COR-L47 (cell line): ENCODE data around the gene HAPLN3.
A peak's percentile ranks its signal among the peaks of the same experiment; 100 is the strongest.

ENCODE experiments used
- DNase-seq: peaks from one replicate; lab custom pipeline; 2025; lab: John Stamatoyannopoulos, UW

HAPLN3 gene

GRCh38 chr15:88894348-88894818 lies 961 bp downstream of the HAPLN3 start:
- peak; percentile 13 for DNase-seq

GRCh38 chr15:88891540-88892254 lies 3.6 kb downstream of the HAPLN3 start:
- DNase-seq: no peak

GRCh38 chr15:88890495-88890894 lies 4.8 kb downstream of the HAPLN3 start:
- no peak for DNase-seq

- no peak for DNase-seq
Observed at GRCh38 chr15:88888719-88889118, 6.6 kb downstream of the HAPLN3 start.

GRCh38 chr15:88887068-88887580 lies 8.2 kb downstream of the HAPLN3 start:
- DNase-seq: no peak

- DNase-seq: no peak
Observed at GRCh38 chr15:88882785-88883184, 12.6 kb downstream of the HAPLN3 start.

GRCh38 chr15:88881775-88882174 lies 13.6 kb downstream of the HAPLN3 start:
- no peak for DNase-seq

- DNase-seq: no peak
Observed at GRCh38 chr15:88880944-88881740, 14.2 kb downstream of the HAPLN3 start.

GRCh38 chr15:88878720-88879184 lies 16.6 kb downstream of the HAPLN3 start:
- peak; percentile 46 for DNase-seq

GRCh38 chr15:88877906-88878305 lies 17.4 kb downstream of the HAPLN3 start:
- no peak for DNase-seq

GRCh38 chr15:88877415-88877814 lies 17.9 kb downstream of the HAPLN3 start:
- no peak for DNase-seq

- DNase-seq: no peak
Observed at GRCh38 chr15:88876573-88876972, 18.8 kb downstream of the HAPLN3 start.

- no peak for DNase-seq
Observed at GRCh38 chr15:88874684-88875083, 20.7 kb downstream of the HAPLN3 start.

- DNase-seq: no peak
Observed at GRCh38 chr15:88874275-88874674, 21.1 kb downstream of the HAPLN3 start.

GRCh38 chr15:88873786-88874185 lies 21.6 kb downstream of the HAPLN3 start:
- DNase-seq: no peak

GRCh38 chr15:88872706-88873105 lies 22.6 kb downstream of the HAPLN3 start:
- no peak for DNase-seq

GRCh38 chr15:88872106-88872505 lies 23.2 kb downstream of the HAPLN3 start:
- DNase-seq: no peak

- DNase-seq: no peak
Observed at GRCh38 chr15:88871313-88871712, 24.0 kb downstream of the HAPLN3 start.

GRCh38 chr15:88866295-88866881 lies 29.0 kb downstream of the HAPLN3 start:
- no peak for DNase-seq

- DNase-seq: no peak
Observed at GRCh38 chr15:88865498-88866099, 29.7 kb downstream of the HAPLN3 start.

- DNase-seq: no peak
Observed at GRCh38 chr15:88864861-88865497, 30.4 kb downstream of the HAPLN3 start.

GRCh38 chr15:88863412-88863811 lies 31.9 kb downstream of the HAPLN3 start:
- DNase-seq: no peak
